ENCODE data around the gene TMEM131.
"Not testable (repeated sequence)": the region's sequence is repeated elsewhere in the genome, so short reads cannot be mapped to it uniquely, and the experiment has no call there.

DNA sequence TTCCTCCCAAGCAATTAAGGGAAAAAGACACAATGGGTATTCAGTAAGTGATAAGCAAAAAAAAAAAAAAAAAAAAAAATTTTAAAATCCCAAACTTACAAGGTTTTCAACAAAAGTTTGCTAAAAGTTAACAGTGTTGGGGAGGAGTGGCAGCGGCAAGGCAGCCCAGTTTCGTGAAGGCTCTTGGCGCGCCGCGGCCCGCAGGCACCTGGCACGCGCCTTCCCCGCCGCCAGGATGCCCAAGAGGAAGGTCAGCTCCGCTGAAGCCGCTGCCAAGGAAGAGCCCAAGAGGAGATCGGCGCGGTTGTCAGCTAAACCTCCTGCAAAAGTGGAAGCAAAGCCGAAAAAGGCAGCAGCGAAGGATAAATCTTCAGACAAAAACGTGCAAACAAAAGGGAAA lies 168.7 kb downstream of the TMEM131 start:
- TF ChIP-seq, protein P1, sequence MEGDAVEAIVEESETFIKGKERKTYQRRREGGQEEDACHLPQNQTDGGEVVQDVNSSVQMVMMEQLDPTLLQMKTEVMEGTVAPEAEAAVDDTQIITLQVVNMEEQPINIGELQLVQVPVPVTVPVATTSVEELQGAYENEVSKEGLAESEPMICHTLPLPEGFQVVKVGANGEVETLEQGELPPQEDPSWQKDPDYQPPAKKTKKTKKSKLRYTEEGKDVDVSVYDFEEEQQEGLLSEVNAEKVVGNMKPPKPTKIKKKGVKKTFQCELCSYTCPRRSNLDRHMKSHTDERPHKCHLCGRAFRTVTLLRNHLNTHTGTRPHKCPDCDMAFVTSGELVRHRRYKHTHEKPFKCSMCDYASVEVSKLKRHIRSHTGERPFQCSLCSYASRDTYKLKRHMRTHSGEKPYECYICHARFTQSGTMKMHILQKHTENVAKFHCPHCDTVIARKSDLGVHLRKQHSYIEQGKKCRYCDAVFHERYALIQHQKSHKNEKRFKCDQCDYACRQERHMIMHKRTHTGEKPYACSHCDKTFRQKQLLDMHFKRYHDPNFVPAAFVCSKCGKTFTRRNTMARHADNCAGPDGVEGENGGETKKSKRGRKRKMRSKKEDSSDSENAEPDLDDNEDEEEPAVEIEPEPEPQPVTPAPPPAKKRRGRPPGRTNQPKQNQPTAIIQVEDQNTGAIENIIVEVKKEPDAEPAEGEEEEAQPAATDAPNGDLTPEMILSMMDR (IDR thresholded peaks at IDR 0.05) = not testable (repeated sequence)
- TF ChIP-seq POLR2A (IDR thresholded peaks at IDR 0.05) = not testable (repeated sequence)
